Endothelial cell of umbilical vein (primary cell): ENCODE data around the gene RAB44. TPM values are rescaled to one million over a fixed set of nuclear protein-coding genes. Genes with fewer than 3 reads are reported as not detected.

Source experiments
- BruUV-seq: library from RNA; stranded (reverse); fragments of 400-500 nt; replicated peaks from 2 replicates; lab custom pipeline; 2021; lab: Mats Ljungman, UMichigan
- CTCF ChIA-PET: fragments of 300-600, 350-600 bp; sonication (Branson Sonifier 250); formaldehyde crosslinking; loops from one replicate; lab custom pipeline; 2021; ENCODE audit warnings: antibody characterized with exemption, inconsistent platforms; lab: Charles Lee
- POLR2A ChIA-PET: fragments of 300-600, 350-600 bp; sonication (Branson Sonifier 250); formaldehyde crosslinking; loops from one replicate; lab custom pipeline; 2021; ENCODE audit warnings: antibody characterized with exemption, inconsistent platforms; lab: Charles Lee
- DNase-seq: peaks from one replicate; pipeline ENCODE4 v3.0.0-alpha.2; 2011; ENCODE audit warnings: low read depth, low spot score
- FAIRE-seq: peaks from 2 replicates; lab custom pipeline; 2011; peaks lifted over from hg19 to GRCh38; lab: Jason Lieb, UNC
- H2AFZ ChIP-seq: 2 replicates; pipeline ENCODE4 v1.6.0; 2012; ENCODE audit warnings: low read depth, low read length, control low read depth, inconsistent platforms
- H3K27ac ChIP-seq: 2 replicates; pipeline ENCODE4 v1.5.1; 2011; ENCODE audit warnings: low read depth, mild to moderate bottlenecking, control low read depth, low read length, moderate library complexity; ENCODE audit not compliant: insufficient read depth
- H3K27me3 ChIP-seq, 2 experiments: 2 replicates each; pipeline versions ENCODE4 v1.6.0 to v1.6.1; 2011; ENCODE audit warnings: low read length in 2 of 2, mixed read lengths in 1 of 2; ENCODE audit not compliant: control insufficient read depth in 2 of 2, insufficient read depth in 2 of 2
- H3K36me3 ChIP-seq, 2 experiments: 2 replicates in 1 of 2; 3 replicates in 1 of 2; pipeline ENCODE4 v1.5.1; 2011; ENCODE audit warnings: low read length in 2 of 2, mild to moderate bottlenecking in 1 of 2, moderate library complexity in 1 of 2; ENCODE audit not compliant: control insufficient read depth in 2 of 2, insufficient read depth in 2 of 2; ENCODE audit errors: extremely low read depth in 1 of 2
- H3K4me1 ChIP-seq: 3 replicates; pipeline ENCODE4 v1.5.1; 2011; ENCODE audit warnings: mild to moderate bottlenecking, low read length; ENCODE audit not compliant: control insufficient read depth, insufficient read depth; ENCODE audit errors: extremely low read depth
- H3K4me2 ChIP-seq: 2 replicates; pipeline ENCODE4 v1.6.1; 2011; ENCODE audit warnings: low read length, control low read depth, mixed read lengths; ENCODE audit not compliant: insufficient read depth
- H3K4me3 ChIP-seq, 3 experiments: fragments of 200-600 bp in 1 of 3; sonication (generic), shearing (Covaris generic) in 1 of 3; replicated peaks in 1 of 3; 2 replicates each; pipeline ENCODE4 v1.5.1; 2011 to 2016; ENCODE audit warnings: control low read depth in 3 of 3, low read length in 3 of 3, mild to moderate bottlenecking in 2 of 3, inconsistent platforms in 1 of 3, low read depth in 1 of 3, moderate library complexity in 1 of 3; ENCODE audit not compliant: insufficient read depth in 1 of 3
- H3K79me2 ChIP-seq: 2 replicates; pipeline ENCODE4 v1.6.0; 2012; ENCODE audit warnings: low read length, inconsistent platforms; ENCODE audit not compliant: control insufficient read depth, insufficient read depth
- H3K9ac ChIP-seq: replicated peaks from 2 replicates; pipeline ENCODE3; 2011; ENCODE audit warnings: low read length, control low read depth; ENCODE audit not compliant: insufficient read depth; ENCODE audit errors: extremely low read depth
- H3K9me1 ChIP-seq: replicated peaks from 3 replicates; pipeline ENCODE4 v1.6.0; 2011; ENCODE audit warnings: mild to moderate bottlenecking, low read length; ENCODE audit not compliant: control insufficient read depth, insufficient read depth; ENCODE audit errors: extremely low read depth
- H3K9me3 ChIP-seq: replicated peaks from 2 replicates; pipeline ENCODE4 v1.5.1; 2012; ENCODE audit warnings: low read length, inconsistent platforms; ENCODE audit not compliant: control insufficient read depth, insufficient read depth
- H4K20me1 ChIP-seq: replicated peaks from 2 replicates; pipeline ENCODE3; 2011; ENCODE audit warnings: mild to moderate bottlenecking, low read length; ENCODE audit not compliant: control insufficient read depth, insufficient read depth; ENCODE audit errors: extremely low read depth
- EZH2 ChIP-seq: IDR thresholded peaks from 2 replicates; pipeline ENCODE4 v1.6.1; 2012; ENCODE audit warnings: borderline replicate concordance, low read depth, mild to moderate bottlenecking, moderate library complexity, low read length, inconsistent platforms; ENCODE audit not compliant: severe bottlenecking
- FOS ChIP-seq: IDR thresholded peaks from 2 replicates; pipeline ENCODE4 v1.6.1; 2011; ENCODE audit warnings: mild to moderate bottlenecking, low read length, moderate library complexity, borderline replicate concordance; ENCODE audit not compliant: insufficient read depth
- GATA2 ChIP-seq: IDR thresholded peaks from 2 replicates; pipeline ENCODE4 v1.7.0; 2011; ENCODE audit warnings: low read depth, mild to moderate bottlenecking, moderate library complexity, mixed read lengths, low read length; ENCODE audit not compliant: insufficient read length, insufficient read depth
- JUN ChIP-seq: IDR thresholded peaks from 2 replicates; pipeline ENCODE4 v1.6.1; 2011; ENCODE audit warnings: borderline replicate concordance, low read depth; ENCODE audit not compliant: insufficient read length, insufficient read depth
- MYC ChIP-seq: IDR thresholded peaks from one replicate; pipeline ENCODE4 v1.6.1; 2011; ENCODE audit warnings: mild to moderate bottlenecking, low read depth, low read length
- POLR2A ChIP-seq: IDR thresholded peaks from 2 replicates; pipeline ENCODE4 v1.6.1; 2012; ENCODE audit warnings: low read depth, mild to moderate bottlenecking, control low read depth, low read length
- POLR2AphosphoS5 ChIP-seq: IDR thresholded peaks from 2 replicates; pipeline ENCODE4 v1.6.1; 2012; ENCODE audit warnings: low read depth, mild to moderate bottlenecking, control low read depth, low read length, moderate library complexity; ENCODE audit not compliant: insufficient read depth
- dilution Hi-C: fragments of 300-500 bp; cut with MboI; formaldehyde crosslinking; loops from one replicate; pipeline ENCODE4 v1.15.0; 2019; ENCODE audit warnings: low sequenced_read_pairs; ENCODE audit not compliant: extremely low pct_ligation_motif_present
- intact Hi-C: fragments of 100-400 bp; cut with micrococcal nuclease; formaldehyde crosslinking; loops from one replicate; pipeline ENCODE4 v1.10.0; 2022
- polyA plus RNA-seq, 4 experiments: library from polyadenylated mRNA; depleted of rRNA in 3 of 4; stranded (reverse) in 3 of 4; unstranded in 1 of 4; fragments of >200 nt; gene quantifications; 2 replicates each; pipeline versions ENCODE4 v1.2.1 to v1.2.3, GENCODE V29; 2011 to 2012; ENCODE audit warnings: missing spikeins in 1 of 4
- total RNA-seq: library from RNA; stranded (reverse); gene quantifications from 2 replicates; pipeline ENCODE4 v1.2.3, GENCODE V29; 2021
- TF ChIP-seq, protein P1 (sequence below): IDR thresholded peaks from 2 replicates; pipeline ENCODE4 v1.6.1; 2011; ENCODE audit not compliant: insufficient read depth, insufficient read length
- TF ChIP-seq, protein P2 (sequence below), 2 donors: IDR thresholded peaks; 1 replicate in 1 of 2; 2 replicates in 1 of 2; pipeline ENCODE4 v1.5.1; 2011; ENCODE audit warnings: low read length in 2 of 2, mild to moderate bottlenecking in 2 of 2, moderate library complexity in 2 of 2, control low read depth in 1 of 2, inconsistent platforms in 1 of 2, low read depth in 1 of 2; ENCODE audit not compliant: insufficient read depth in 1 of 2; ENCODE audit errors: extremely low read depth in 1 of 2

RAB44 gene
- total and polyA plus RNA-seq, 2 donors (not counting 3 experiments of a cell fraction or from before 2014, with no cell fraction given): 0.03 to 0.11 TPM

DNA sequence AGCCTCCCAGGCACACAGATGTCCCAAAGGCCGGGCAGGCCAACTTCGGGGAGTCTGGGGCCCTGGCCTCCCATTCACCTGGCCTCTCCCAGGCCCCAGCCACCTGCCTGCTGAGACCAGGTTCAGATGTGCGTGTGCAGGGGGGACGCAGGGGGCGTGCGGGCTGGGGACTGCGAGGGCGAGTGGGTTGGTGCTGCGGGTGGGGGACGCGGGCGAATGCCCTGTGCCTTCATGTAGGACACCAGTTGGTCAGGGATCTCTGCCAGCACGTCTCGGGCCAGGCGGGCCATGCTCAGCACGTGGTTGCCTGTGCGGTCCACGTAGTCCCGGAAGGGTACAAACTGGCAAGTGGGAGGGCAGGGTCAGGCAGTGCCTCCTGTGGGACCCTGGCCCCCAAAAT lies 44.5 kb downstream of the RAB44 start:
- Histone ChIP-seq H3K4me2 (no peak overlapping the region), H3K36me3 (no peaks in the 10 kb centered on the region), H3K9me3 (no peaks in the 10 kb centered on the region), H3K9me1 (no peaks in the 10 kb centered on the region), H4K20me1 (no peaks in the 10 kb centered on the region), H3K27me3 (no peaks in the 10 kb centered on the region), H3K79me2 (no peaks in the 10 kb centered on the region), H2AFZ (no peak overlapping the region), H3K4me3 (no peak overlapping the region), H3K9ac (no peak overlapping the region), H3K27ac (no peak overlapping the region), H3K4me1 (peaks cover 26% of the 10 kb centered on the region)
- DNase-seq (no peak), FAIRE-seq (no peak)
- intact Hi-C loops: no loop called here
- dilution Hi-C loops: no loop called here
- ChIA-PET CTCF (no interaction called here), POLR2A (no interaction called here)
- TF ChIP-seq GATA2 (no peak), JUN (no peak), POLR2AphosphoS5 (no peak), MYC (no peak), POLR2A (no peak), FOS (no peak), EZH2 (no peak)
- TF ChIP-seq, protein P1, sequence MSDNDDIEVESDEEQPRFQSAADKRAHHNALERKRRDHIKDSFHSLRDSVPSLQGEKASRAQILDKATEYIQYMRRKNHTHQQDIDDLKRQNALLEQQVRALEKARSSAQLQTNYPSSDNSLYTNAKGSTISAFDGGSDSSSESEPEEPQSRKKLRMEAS: no peak
- TF ChIP-seq, protein P2, sequence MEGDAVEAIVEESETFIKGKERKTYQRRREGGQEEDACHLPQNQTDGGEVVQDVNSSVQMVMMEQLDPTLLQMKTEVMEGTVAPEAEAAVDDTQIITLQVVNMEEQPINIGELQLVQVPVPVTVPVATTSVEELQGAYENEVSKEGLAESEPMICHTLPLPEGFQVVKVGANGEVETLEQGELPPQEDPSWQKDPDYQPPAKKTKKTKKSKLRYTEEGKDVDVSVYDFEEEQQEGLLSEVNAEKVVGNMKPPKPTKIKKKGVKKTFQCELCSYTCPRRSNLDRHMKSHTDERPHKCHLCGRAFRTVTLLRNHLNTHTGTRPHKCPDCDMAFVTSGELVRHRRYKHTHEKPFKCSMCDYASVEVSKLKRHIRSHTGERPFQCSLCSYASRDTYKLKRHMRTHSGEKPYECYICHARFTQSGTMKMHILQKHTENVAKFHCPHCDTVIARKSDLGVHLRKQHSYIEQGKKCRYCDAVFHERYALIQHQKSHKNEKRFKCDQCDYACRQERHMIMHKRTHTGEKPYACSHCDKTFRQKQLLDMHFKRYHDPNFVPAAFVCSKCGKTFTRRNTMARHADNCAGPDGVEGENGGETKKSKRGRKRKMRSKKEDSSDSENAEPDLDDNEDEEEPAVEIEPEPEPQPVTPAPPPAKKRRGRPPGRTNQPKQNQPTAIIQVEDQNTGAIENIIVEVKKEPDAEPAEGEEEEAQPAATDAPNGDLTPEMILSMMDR (IDR thresholded peaks at IDR 0.05; ENCODE audit: extremely low read depth in 1 of 2, insufficient read depth in 1 of 2, low read depth in 1 of 2, low read length in 2 of 2): no peak
- no TSS peak for BruUV-seq
